K562 (cell line): ENCODE results near the gene PRM3. TPM values are rescaled to one million over a fixed set of nuclear protein-coding genes. Genes with fewer than 3 reads are reported as not detected.
A peak's percentile ranks its signal among the peaks of the same experiment; 100 is the strongest.

Source experiments
- CSDE1 ChIP-seq, 2 experiments: fragments of 450-650 bp; IDR thresholded peaks; 2 replicates each; pipeline ENCODE4 v1.6.1; 2016; ENCODE audit warnings: mild to moderate bottlenecking in 1 of 2
- E2F1 ChIP-seq: sonication (generic); formaldehyde crosslinking; IDR thresholded peaks from 2 replicates; pipeline ENCODE4 v1.8.1; 2023; ENCODE audit warnings: mild to moderate bottlenecking, missing genetic modification reagents, moderate library complexity
- E2F3 ChIP-seq: fragments of 250-450 bp; sonication (Bioruptor Pico); IDR thresholded peaks from 2 replicates; pipeline ENCODE4 v1.4.0; 2020; ENCODE audit warnings: mild to moderate bottlenecking
- E2F5 ChIP-seq: sonication (generic); formaldehyde crosslinking; IDR thresholded peaks from 2 replicates; pipeline ENCODE4 v1.8.0; 2022; ENCODE audit warnings: mild to moderate bottlenecking, missing genetic modification reagents
- FOXP4 ChIP-seq: sonication (generic); formaldehyde crosslinking; IDR thresholded peaks from 2 replicates; pipeline ENCODE4 v1.8.0; 2022; ENCODE audit warnings: mild to moderate bottlenecking, missing genetic modification reagents, borderline replicate concordance
- GABPA ChIP-seq: fragments of 200-800 bp; sonication (Bioruptor generic); conservative IDR thresholded peaks from 2 replicates; pipeline ENCODE4 v1.6.1; 2016; ENCODE audit warnings: low read depth, missing genetic modification characterization, missing compliant biosample characterization
- GATAD2B ChIP-seq: fragments of 450-650 bp; IDR thresholded peaks from 2 replicates; pipeline ENCODE4 v1.6.1; 2017; ENCODE audit warnings: mild to moderate bottlenecking, borderline replicate concordance
- GTF2A2 ChIP-seq: IDR thresholded peaks from 2 replicates; pipeline ENCODE4 v1.6.1; 2016; ENCODE audit warnings: mild to moderate bottlenecking, missing genetic modification characterization, missing compliant biosample characterization
- JUND ChIP-seq, 2 experiments: IDR thresholded peaks; 2 replicates in 1 of 2; 3 replicates in 1 of 2; pipeline ENCODE4 v1.6.1; 2011; ENCODE audit warnings: borderline replicate concordance in 2 of 2, low read depth in 2 of 2, low read length in 2 of 2, improper control_type of control experiment in 1 of 2, missing biosample characterization in 1 of 2, missing genetic modification characterization in 1 of 2, missing genetic modification reagents in 1 of 2
- MAFG ChIP-seq: fragments of 450-650 bp; conservative IDR thresholded peaks from 2 replicates; pipeline ENCODE4 v1.6.1; 2016; ENCODE audit warnings: missing genetic modification characterization, missing compliant biosample characterization
- NBN ChIP-seq: fragments of 450-650 bp; IDR thresholded peaks from 2 replicates; pipeline ENCODE4 v1.6.1; 2016; ENCODE audit warnings: low read depth, mild to moderate bottlenecking
- NFXL1 ChIP-seq: fragments of 450-650 bp; formaldehyde crosslinking; IDR thresholded peaks from 2 replicates; pipeline ENCODE4 v1.4.0; 2021; ENCODE audit warnings: mild to moderate bottlenecking
- PBX2 ChIP-seq, 2 experiments: IDR thresholded peaks in 1 of 2; conservative IDR thresholded peaks in 1 of 2; 2 replicates each; pipeline ENCODE4 v1.6.1; 2016; ENCODE audit warnings: low read depth in 2 of 2, mild to moderate bottlenecking in 1 of 2, missing compliant biosample characterization in 1 of 2, missing genetic modification characterization in 1 of 2, moderate library complexity in 1 of 2
- RBM14 ChIP-seq: fragments of 200-400 bp; formaldehyde crosslinking; IDR thresholded peaks from 2 replicates; pipeline ENCODE4 v1.6.1; 2018; ENCODE audit warnings: low read depth, mild to moderate bottlenecking, low read length, moderate library complexity, borderline replicate concordance; ENCODE audit not compliant: insufficient read depth
- SMARCC2 ChIP-seq: fragments of 450-650 bp; IDR thresholded peaks from 2 replicates; pipeline ENCODE4 v1.6.1; 2017; ENCODE audit warnings: antibody characterized with exemption, moderate library complexity, mild to moderate bottlenecking, low read depth
- STAT5A ChIP-seq: IDR thresholded peaks from 2 replicates; pipeline ENCODE4 v1.6.1; 2012; ENCODE audit warnings: low read length, inconsistent platforms, borderline replicate concordance
- THRAP3 ChIP-seq: fragments of 450-650 bp; IDR thresholded peaks from 2 replicates; pipeline ENCODE4 v1.6.1; 2016; ENCODE audit warnings: mild to moderate bottlenecking, inconsistent platforms, borderline replicate concordance
- ZBTB1 ChIP-seq: sonication (generic); formaldehyde crosslinking; IDR thresholded peaks from 2 replicates; pipeline ENCODE4 v1.8.1; 2023; ENCODE audit warnings: missing genetic modification reagents, low read depth, mild to moderate bottlenecking, borderline replicate concordance
- ZNF707 ChIP-seq: fragments of 250-450 bp; sonication (Bioruptor Pico); conservative IDR thresholded peaks from 2 replicates; pipeline ENCODE4 v1.8.0; 2022; ENCODE audit warnings: inconsistent platforms, mild to moderate bottlenecking, moderate library complexity
- polyA plus RNA-seq, 8 experiments: library from polyadenylated mRNA; depleted of rRNA in 4 of 8; stranded (reverse) in 5 of 8; unstranded in 3 of 8; fragments of >200 nt; fragmentation: Nextera tagmentation in 2 of 8; fragmentation: Illumina TruSeq in 1 of 8; extraction: Ambion mirVana in 2 of 8; extraction: Trizol in 1 of 8; gene quantifications; 2 replicates each; pipeline versions ENCODE4 v1.2.1 to v1.2.3, GENCODE V29; 2011 to 2014; ENCODE audit warnings: inconsistent platforms in 1 of 8, missing spikeins in 1 of 8
- total RNA-seq, 7 experiments: library from RNA; depleted of rRNA in 6 of 7; stranded (reverse); fragments of >200 nt in 6 of 7; fragmentation: Illumina TruSeq in 2 of 7; extraction: Trizol in 2 of 7; gene quantifications; 2 replicates each; pipeline versions ENCODE4 v1.2.1 to v1.2.3, GENCODE V29; 2011 to 2021; ENCODE audit warnings: low replicate concordance in 1 of 7

PRM3 gene
- total and polyA plus RNA-seq, 9 of the 15 experiments (the other 6 are each of a cell fraction or from before 2014, with no cell fraction given) = not detected

- TF ChIP-seq JUND (IDR thresholded peaks at IDR 0.05; ENCODE audit: borderline replicate concordance, low read depth, low read length) (peak; percentile 77), JUND (tag; IDR thresholded peaks at IDR 0.05; ENCODE audit: borderline replicate concordance, low read depth, low read length) (peak; percentile 87; the same call in 2 of the 3 replicates), PBX2 (CRISPR knock-in tag; IDR thresholded peaks at IDR 0.05; ENCODE audit: low read depth) (no peak), PBX2 (tag; conservative IDR thresholded peaks at IDR 0.05; ENCODE audit: low read depth) (no peak), RBM14 (no peak), THRAP3 (no peak), FOXP4 (CRISPR knock-in tag) (no peak), MAFG (tag) (no peak), CSDE1 (IDR thresholded peaks at IDR 0.05) (no peak), E2F1 (CRISPR knock-in tag) (no peak), NBN (peak; percentile 39; the same call in 1 of the 2 replicates), ZBTB1 (peak; percentile 20; the same call in 1 of the 2 replicates), NFXL1 (no peak), GTF2A2 (peak; percentile 72; the same call in 1 of the 2 replicates), ZNF707 (peak; percentile 23; the same call in 1 of the 2 replicates), E2F5 (CRISPR knock-in tag) (no peak), GABPA (tag) (peak; percentile 39; the same call in 1 of the 2 replicates), E2F3 (CRISPR knock-in tag) (peak; percentile 51; the same call in 1 of the 2 replicates), GATAD2B (peak; percentile 72; the same call in 1 of the 2 replicates), STAT5A (peak; percentile 94), SMARCC2 (no peak; the same call in 1 of the 2 replicates)
These were observed 40.3 kb downstream of the PRM3 start (continued) for GRCh38 chr16:11232852-11233726.
